ENCODE measurements around the gene ZDHHC6.

- TF ChIP-seq PHF8 (conservative IDR thresholded peaks at IDR 0.05; ENCODE audit: low read depth, low read length) (no peak), NRF1 (IDR thresholded peaks at IDR 0.05; ENCODE audit: low read depth, low read length) (no peak), EP300 (IDR thresholded peaks at IDR 0.05; ENCODE audit: borderline replicate concordance in 1 of 2, low read depth in 2 of 2, low read length in 2 of 2) (no peak), CTCF (IDR thresholded peaks at IDR 0.05; ENCODE audit: control extremely low read depth in 1 of 3, insufficient read depth in 1 of 3, low read depth in 1 of 3, low read length in 3 of 3) (no peak), BACH1 (IDR thresholded peaks at IDR 0.05; ENCODE audit: low read length) (no peak), MAX (IDR thresholded peaks at IDR 0.05) (no peak), HDAC6 (IDR thresholded peaks at IDR 0.05; ENCODE audit: low read depth, low read length) (no peak), RBBP5 (IDR thresholded peaks at IDR 0.05; ENCODE audit: borderline replicate concordance, low read depth, low read length) (no peak)
These were observed 58.2 kb downstream of the ZDHHC6 start for GRCh38 chr10:112388548-112388947.

All from H1 (cell line).